DND-41 (cell line): ENCODE results near the gene DDX27.
A peak's percentile ranks its signal among the peaks of the same experiment; 100 is the strongest.

ENCODE experiments used
- ATAC-seq: fragments of 200-7000 bp; cut with Tn5 transposase; 3 replicates; pipeline ENCODE4 v1.9.1; 2021; ENCODE audit warnings: low read depth; ENCODE audit not compliant: insufficient read depth
- DNase-seq: peaks from one replicate; pipeline ENCODE4 v3.0.0-alpha.2; 2020
- H2AFZ ChIP-seq: 2 replicates; pipeline ENCODE4 v1.6.0; 2012; ENCODE audit warnings: low read depth, low read length
- H3K27ac ChIP-seq: 2 replicates; pipeline ENCODE4 v1.5.1; 2012; ENCODE audit warnings: low read length, inconsistent platforms
- H3K27me3 ChIP-seq: fragments of 200-600 bp; sonication (generic); 2 replicates; pipeline ENCODE4 v1.6.0; 2012; ENCODE audit warnings: low read length, mild to moderate bottlenecking, inconsistent platforms; ENCODE audit not compliant: insufficient read depth, poor library complexity
- H3K36me3 ChIP-seq: 2 replicates; pipeline ENCODE4 v1.5.1; 2012; ENCODE audit warnings: low read length, inconsistent platforms; ENCODE audit not compliant: insufficient read depth
- H3K4me1 ChIP-seq: 2 replicates; pipeline ENCODE4 v1.5.1; 2012; ENCODE audit warnings: mild to moderate bottlenecking, low read length; ENCODE audit not compliant: insufficient read depth
- H3K4me2 ChIP-seq: 2 replicates; pipeline ENCODE4 v1.6.0; 2012; ENCODE audit warnings: mild to moderate bottlenecking, moderate library complexity, low read length, inconsistent platforms; ENCODE audit not compliant: insufficient read depth
- H3K4me3 ChIP-seq, 2 experiments: fragments of 200-600 bp in 1 of 2; shearing (Covaris generic) in 1 of 2; 2 replicates each; pipeline ENCODE4 v1.5.1; 2012 to 2016; ENCODE audit warnings: inconsistent platforms in 2 of 2, low read length in 2 of 2, mild to moderate bottlenecking in 2 of 2, low read depth in 1 of 2, moderate library complexity in 1 of 2
- H3K79me2 ChIP-seq: 2 replicates; pipeline ENCODE4 v1.6.0; 2012; ENCODE audit warnings: low read length, inconsistent platforms; ENCODE audit not compliant: insufficient read depth
- H3K9ac ChIP-seq: 2 replicates; pipeline ENCODE4 v1.6.0; 2012; ENCODE audit warnings: low read depth, mild to moderate bottlenecking, inconsistent platforms, low read length, moderate library complexity
- H3K9me3 ChIP-seq: 2 replicates; pipeline ENCODE4 v1.5.1; 2012; ENCODE audit warnings: low read length, moderate library complexity, mild to moderate bottlenecking, inconsistent platforms; ENCODE audit not compliant: insufficient read depth, severe bottlenecking
- H4K20me1 ChIP-seq: 2 replicates; pipeline ENCODE4 v1.6.0; 2012; ENCODE audit warnings: low read length; ENCODE audit not compliant: insufficient read depth
- CTCF ChIP-seq: IDR thresholded peaks from 2 replicates; pipeline ENCODE4 v1.5.1; 2012; ENCODE audit warnings: borderline replicate concordance, low read length, moderate library complexity, mild to moderate bottlenecking; ENCODE audit not compliant: poor library complexity, severe bottlenecking; ENCODE audit errors: extremely low read depth
- EZH2 ChIP-seq: IDR thresholded peaks from 3 replicates; pipeline ENCODE4 v1.6.1; 2012; ENCODE audit warnings: borderline replicate concordance, low read depth, mild to moderate bottlenecking, moderate library complexity, low read length, inconsistent platforms; ENCODE audit not compliant: severe bottlenecking

The DDX27 gene

GRCh38 chr20:49281913-49282467 is 62.8 kb downstream of the DDX27 start:
- H3K4me3 ChIP-seq = peak overlapping the region; percentile 2 to 81; a peak in 3 of 4 replicates
- TF ChIP-seq EZH2 (no peak), CTCF (no peak)
- peaks cover 73% of the 10 kb centered on the region for H3K4me1 ChIP-seq
- no peak overlapping the region for H3K9ac ChIP-seq
- H3K9me3 ChIP-seq = peaks cover 63% of the 10 kb centered on the region
- H3K27me3 ChIP-seq = no peaks in the 10 kb centered on the region
- peaks cover 90% of the 10 kb centered on the region for H3K36me3 ChIP-seq
- H3K79me2 ChIP-seq = peaks cover 94% of the 10 kb centered on the region
- H3K4me2 ChIP-seq = peak overlapping the region; percentile 93
- H2AFZ ChIP-seq = no peak overlapping the region
- DNase-seq = no peak
- ATAC-seq = no peak
- no peak overlapping the region for H3K27ac ChIP-seq
- H4K20me1 ChIP-seq = peaks cover 70% of the 10 kb centered on the region

GRCh38 chr20:49282584-49283171 is 63.5 kb downstream of the DDX27 start:
- Histone ChIP-seq H3K27ac (no peak overlapping the region), H3K4me1 (peaks cover 74% of the 10 kb centered on the region), H2AFZ (no peak overlapping the region), H3K9me3 (peaks cover 68% of the 10 kb centered on the region), H4K20me1 (peaks cover 76% of the 10 kb centered on the region), H3K4me2 (peak overlapping the region; percentile 93), H3K27me3 (no peaks in the 10 kb centered on the region), H3K79me2 (peaks cover 94% of the 10 kb centered on the region), H3K4me3 (peak overlapping the region in 1 of 2 experiments; percentile 81; a peak in 2 of 4 replicates), H3K9ac (no peak overlapping the region), H3K36me3 (peaks cover 93% of the 10 kb centered on the region)
- TF ChIP-seq CTCF = peak; percentile 12
- no peak for TF ChIP-seq EZH2
- DNase-seq (no peak), ATAC-seq (no peak)

GRCh38 chr20:49283176-49283702 is 64.0 kb downstream of the DDX27 start:
- ATAC-seq (no peak; the same call in 2 of the 3 replicates), DNase-seq (no peak)
- Histone ChIP-seq H3K4me1 (peaks cover 74% of the 10 kb centered on the region), H3K4me2 (peak overlapping the region; percentile 93; the same call in 1 of the 2 replicates), H3K79me2 (peaks cover 97% of the 10 kb centered on the region), H3K27ac (no peak overlapping the region), H3K27me3 (no peaks in the 10 kb centered on the region), H4K20me1 (peaks cover 82% of the 10 kb centered on the region), H3K4me3 (peak overlapping the region in 1 of 2 experiments; percentile 81; a peak in 1 of 4 replicates), H2AFZ (no peak overlapping the region), H3K36me3 (peaks cover 97% of the 10 kb centered on the region), H3K9ac (no peak overlapping the region), H3K9me3 (peaks cover 68% of the 10 kb centered on the region)
- TF ChIP-seq EZH2 (no peak), CTCF (no peak)
